Measurements from ENCODE around the gene CMTM6.

DNA sequence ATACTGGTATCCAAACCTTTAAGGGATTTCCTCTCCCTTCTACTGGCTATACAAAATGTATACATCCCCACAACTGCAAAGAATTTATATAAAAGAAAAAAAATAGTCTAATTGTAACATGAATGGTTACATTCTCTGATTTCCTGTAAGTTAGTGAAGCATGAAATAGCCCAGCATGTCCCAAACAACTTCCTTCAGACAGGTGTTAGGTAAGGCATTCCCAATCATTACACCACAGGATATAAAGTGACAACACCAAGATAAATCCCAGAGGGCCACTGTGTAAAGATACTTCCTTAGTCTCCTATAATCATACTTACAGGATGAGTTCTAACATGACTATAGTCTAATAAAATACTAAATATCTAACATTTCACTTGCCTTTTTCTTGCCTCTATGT is 7.6 kb downstream of the CMTM6 start:
- TF ChIP-seq GATA2 (IDR thresholded peaks at IDR 0.05; ENCODE audit: low read depth, low read length) (no peak), GATA3 (IDR thresholded peaks at IDR 0.05; ENCODE audit: low read depth, low read length) (no peak)

Data from SH-SY5Y (cell line).